ENCODE results near the gene SLC32A1.

Gene SLC32A1

GRCh38 chr20:38723848-38724625, at the start of gene SLC32A1:
Gene SLC32A1, plus strand, starts transcription at chr20:38724486. Its CDS starts 239 bp downstream, at chr20:38724725.
- DNase-seq (ENCODE audit: low spot score) = no peak

- no peak for DNase-seq (ENCODE audit: low spot score)
Measured at GRCh38 chr20:38674765-38675133, 49.5 kb upstream of the SLC32A1 start.

- no peak for DNase-seq (ENCODE audit: low spot score)
Measured at GRCh38 chr20:38676576-38676975, 47.7 kb upstream of the SLC32A1 start.

GRCh38 chr20:38680500-38681306, 43.6 kb upstream of the SLC32A1 start:
- peak; percentile 41 for DNase-seq (ENCODE audit: low spot score)

GRCh38 chr20:38685271-38685670, 39.0 kb upstream of the SLC32A1 start:
- no peak for DNase-seq (ENCODE audit: low spot score)

- peak; percentile 44 for DNase-seq (ENCODE audit: low spot score)
Measured at GRCh38 chr20:38685853-38686473, 38.3 kb upstream of the SLC32A1 start.

GRCh38 chr20:38692436-38693411, 31.6 kb upstream of the SLC32A1 start:
- peak; percentile 63 for DNase-seq (ENCODE audit: low spot score)

- no peak for DNase-seq (ENCODE audit: low spot score)
Measured at GRCh38 chr20:38697306-38697705, 27.0 kb upstream of the SLC32A1 start.

GRCh38 chr20:38698541-38698940, 25.7 kb upstream of the SLC32A1 start:
- DNase-seq (ENCODE audit: low spot score) = no peak

GRCh38 chr20:38700141-38700540, 24.1 kb upstream of the SLC32A1 start:
- DNase-seq (ENCODE audit: low spot score) = no peak

- no peak for DNase-seq (ENCODE audit: low spot score)
Measured at GRCh38 chr20:38700926-38701325, 23.4 kb upstream of the SLC32A1 start.

GRCh38 chr20:38703526-38703925, 20.8 kb upstream of the SLC32A1 start:
- no peak for DNase-seq (ENCODE audit: low spot score)

GRCh38 chr20:38704136-38704535, 20.1 kb upstream of the SLC32A1 start:
- DNase-seq (ENCODE audit: low spot score) = no peak

GRCh38 chr20:38706509-38706908, 17.8 kb upstream of the SLC32A1 start:
- no peak for DNase-seq (ENCODE audit: low spot score)

- no peak for DNase-seq (ENCODE audit: low spot score)
Measured at GRCh38 chr20:38714308-38714707, 10.0 kb upstream of the SLC32A1 start.

- no peak for DNase-seq (ENCODE audit: low spot score)
Measured at GRCh38 chr20:38715646-38716045, 8.6 kb upstream of the SLC32A1 start.

GRCh38 chr20:38722683-38723016, 1.6 kb upstream of the SLC32A1 start:
- no peak for DNase-seq (ENCODE audit: low spot score)

GRCh38 chr20:38723017-38723847, 1.1 kb upstream of the SLC32A1 start:
- DNase-seq (ENCODE audit: low spot score) = no peak

GRCh38 chr20:38724626-38725147, 401 bp downstream of the SLC32A1 start:
- no peak for DNase-seq (ENCODE audit: low spot score)

- DNase-seq (ENCODE audit: low spot score) = no peak
Measured at GRCh38 chr20:38725148-38725901, 1.0 kb downstream of the SLC32A1 start.

All from LoVo (cell line).